Measurements from ENCODE around the gene ATP1A1.
A peak's percentile ranks its signal among the peaks of the same experiment; 100 is the strongest.

The ATP1A1 gene

DNA sequence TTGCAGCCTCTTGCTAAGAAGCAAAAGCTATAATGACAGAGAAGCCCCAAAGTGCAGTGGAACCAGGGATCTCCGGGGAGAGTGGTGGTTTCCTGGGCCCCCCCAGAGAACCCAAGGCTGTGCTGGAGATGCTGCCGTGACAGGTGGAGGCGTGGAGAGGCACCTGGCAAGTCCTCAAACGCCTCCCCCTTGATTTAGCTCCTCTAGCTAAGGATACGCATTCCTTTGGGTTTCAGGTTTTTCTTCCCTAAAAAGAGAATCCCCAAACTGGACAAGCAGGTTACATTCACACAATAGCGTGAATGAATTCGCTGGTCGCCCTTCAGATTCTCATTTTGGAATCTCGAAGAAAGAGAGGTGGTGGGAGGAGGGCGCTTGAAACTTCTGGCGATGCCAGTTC lies 853 bp upstream of the ATP1A1 start:
- no peak for DNase-seq (ENCODE audit: low spot score)

GRCh38 chr1:116373431-116374352 lies 648 bp downstream of the ATP1A1 start:
- DNase-seq (ENCODE audit: low spot score): peak; percentile 58

DNA sequence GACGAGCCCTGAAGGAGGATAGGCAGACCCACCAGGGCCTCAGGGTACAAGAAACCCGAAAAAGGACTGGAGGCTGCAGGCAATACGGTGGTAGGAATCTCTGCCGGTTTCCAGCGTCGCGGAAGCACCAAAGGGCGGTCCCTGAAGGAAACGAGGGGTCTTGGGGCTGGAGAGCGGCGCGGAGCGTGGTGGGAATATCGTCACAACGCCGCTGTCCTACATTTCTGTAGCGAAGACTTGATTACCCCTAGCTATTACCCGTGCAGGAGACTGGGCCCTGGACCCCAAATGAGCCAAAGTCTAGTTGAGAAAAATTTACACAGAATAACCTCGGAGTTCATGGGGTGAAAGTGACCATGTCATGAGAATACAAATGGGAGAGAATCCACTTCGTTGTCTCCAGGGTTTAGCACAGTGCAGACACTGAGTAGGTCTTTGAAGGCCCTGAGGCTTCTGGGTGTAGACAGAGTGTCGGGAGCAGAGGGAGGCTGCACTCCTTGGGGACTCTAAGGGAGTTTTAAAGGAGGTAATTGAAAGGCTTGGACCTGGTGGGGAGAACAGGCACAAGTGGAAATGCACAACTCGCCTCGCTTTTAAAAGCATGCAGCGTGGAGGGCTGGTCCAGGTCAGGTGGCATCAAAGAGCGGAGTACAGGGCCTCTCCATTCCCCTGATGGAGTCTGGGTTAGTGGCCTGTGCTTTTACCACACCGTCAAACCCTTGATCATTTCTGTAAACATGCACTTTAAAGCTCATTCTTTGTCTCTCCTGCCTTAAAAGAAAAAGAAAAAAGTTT lies 1.5 kb downstream of the ATP1A1 start:
- DNase-seq (ENCODE audit: low spot score): peak; percentile 22

GRCh38 chr1:116375148-116375886 lies 2.3 kb downstream of the ATP1A1 start:
- no peak for DNase-seq (ENCODE audit: low spot score)

GRCh38 chr1:116375887-116376728 lies 3.1 kb downstream of the ATP1A1 start:
- DNase-seq (ENCODE audit: low spot score): peak; percentile 47

- no peak for DNase-seq (ENCODE audit: low spot score)
Measured at GRCh38 chr1:116376729-116377086, 3.7 kb downstream of the ATP1A1 start.

DNA sequence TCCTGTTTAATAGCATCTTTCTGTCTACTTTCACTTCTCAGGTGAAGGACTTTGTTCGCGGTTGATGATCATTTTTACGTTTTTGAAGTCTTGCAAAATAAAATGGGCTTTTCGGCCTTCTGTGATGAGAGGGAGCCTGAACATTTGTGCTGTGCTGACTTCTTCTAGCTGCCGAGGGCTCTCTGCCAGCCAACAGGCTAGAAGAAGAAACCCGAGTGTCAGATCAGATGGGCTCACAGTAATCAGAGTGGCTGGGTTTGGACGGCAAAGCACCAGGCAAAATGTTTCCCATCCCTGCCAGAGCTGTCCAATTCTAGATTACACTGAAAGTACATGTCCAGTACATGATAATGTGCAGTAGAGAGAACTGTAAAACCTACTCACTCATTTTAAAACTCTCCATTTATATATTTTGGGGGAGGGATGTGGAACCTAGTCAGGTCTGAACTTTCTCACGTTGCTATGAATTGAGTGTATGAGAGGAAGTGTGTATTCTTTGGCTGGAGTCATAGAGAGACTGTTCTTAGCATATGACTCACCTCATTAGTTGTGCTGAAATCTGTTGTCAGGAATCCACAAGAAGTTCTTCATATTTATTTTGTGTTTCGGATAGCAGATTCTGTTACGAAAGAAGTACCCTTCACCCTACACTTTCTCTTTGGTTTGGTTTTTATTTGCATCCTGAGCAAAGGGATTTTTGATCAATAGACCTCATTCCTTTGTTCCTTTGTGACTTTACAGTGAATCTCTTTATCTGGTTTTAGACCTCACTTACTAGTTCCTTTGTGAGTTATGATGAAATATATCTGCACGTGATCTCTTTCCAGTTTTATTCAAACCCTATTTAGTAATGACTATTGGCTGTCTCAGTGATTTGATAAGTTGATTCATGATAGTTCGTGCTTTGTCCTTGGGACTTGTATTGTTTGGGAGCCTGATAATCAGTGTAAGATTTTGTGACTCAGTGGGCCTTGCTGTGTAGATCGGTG lies 4.8 kb downstream of the ATP1A1 start:
- DNase-seq (ENCODE audit: low spot score): peak; percentile 76

GRCh38 chr1:116379057-116379630 lies 6.1 kb downstream of the ATP1A1 start:
- DNase-seq (ENCODE audit: low spot score): no peak

- DNase-seq (ENCODE audit: low spot score): no peak
Measured at GRCh38 chr1:116379674-116380498, 6.8 kb downstream of the ATP1A1 start.

- DNase-seq (ENCODE audit: low spot score): no peak
Measured at GRCh38 chr1:116380499-116381242, 7.6 kb downstream of the ATP1A1 start.

DNA sequence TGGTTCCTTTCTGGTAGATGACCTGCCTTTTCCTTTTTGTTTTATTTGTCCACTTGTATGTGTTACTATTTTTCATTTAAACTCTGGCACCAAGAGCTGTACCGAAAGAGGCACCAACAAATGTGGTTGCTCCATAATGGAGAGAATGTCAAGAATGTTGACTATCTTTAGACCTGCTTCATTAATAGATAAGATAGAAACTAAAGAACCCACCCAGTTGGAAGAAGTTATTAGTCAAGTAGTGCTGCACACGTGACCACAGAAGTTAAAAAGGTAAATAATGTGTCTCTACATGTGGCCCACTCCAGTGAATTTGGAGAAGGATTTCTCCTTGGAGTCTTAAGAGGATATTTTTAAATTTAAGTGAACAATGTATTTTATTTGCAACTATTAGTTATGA lies 9.3 kb downstream of the ATP1A1 start:
- DNase-seq (ENCODE audit: low spot score): no peak

- DNase-seq (ENCODE audit: low spot score): no peak
Measured at GRCh38 chr1:116382857-116383483, 9.9 kb downstream of the ATP1A1 start.

GRCh38 chr1:116386042-116386441 lies 13.0 kb downstream of the ATP1A1 start:
- no peak for DNase-seq (ENCODE audit: low spot score)

- no peak for DNase-seq (ENCODE audit: low spot score)
Measured at GRCh38 chr1:116387551-116387950, 14.5 kb downstream of the ATP1A1 start.

DNA sequence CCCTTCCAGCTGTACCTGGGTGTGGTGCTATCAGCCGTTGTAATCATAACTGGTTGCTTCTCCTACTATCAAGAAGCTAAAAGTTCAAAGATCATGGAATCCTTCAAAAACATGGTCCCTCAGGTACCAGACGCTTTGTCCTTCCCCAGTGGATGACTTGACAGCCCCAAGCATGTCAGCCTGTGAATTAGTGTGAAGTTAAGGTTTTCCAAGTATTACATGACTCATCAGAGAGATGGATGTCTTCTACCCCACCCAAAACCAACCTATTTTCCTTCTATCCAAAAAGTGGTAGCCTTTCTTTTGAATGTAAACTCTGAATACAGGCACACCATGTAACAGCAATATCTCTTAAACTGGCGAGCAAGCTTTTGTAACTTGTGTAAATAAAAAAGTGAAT lies 15.1 kb downstream of the ATP1A1 start:
- DNase-seq (ENCODE audit: low spot score): peak; percentile 24

GRCh38 chr1:116389013-116389412 lies 16.0 kb downstream of the ATP1A1 start:
- DNase-seq (ENCODE audit: low spot score): no peak

- DNase-seq (ENCODE audit: low spot score): no peak
Measured at GRCh38 chr1:116389686-116390085, 16.6 kb downstream of the ATP1A1 start.

- peak; percentile 77 for DNase-seq (ENCODE audit: low spot score)
Measured at GRCh38 chr1:116390195-116390594, 17.2 kb downstream of the ATP1A1 start.
